ENCODE measurements around the gene ZFP36L2.

The ZFP36L2 gene

DNA sequence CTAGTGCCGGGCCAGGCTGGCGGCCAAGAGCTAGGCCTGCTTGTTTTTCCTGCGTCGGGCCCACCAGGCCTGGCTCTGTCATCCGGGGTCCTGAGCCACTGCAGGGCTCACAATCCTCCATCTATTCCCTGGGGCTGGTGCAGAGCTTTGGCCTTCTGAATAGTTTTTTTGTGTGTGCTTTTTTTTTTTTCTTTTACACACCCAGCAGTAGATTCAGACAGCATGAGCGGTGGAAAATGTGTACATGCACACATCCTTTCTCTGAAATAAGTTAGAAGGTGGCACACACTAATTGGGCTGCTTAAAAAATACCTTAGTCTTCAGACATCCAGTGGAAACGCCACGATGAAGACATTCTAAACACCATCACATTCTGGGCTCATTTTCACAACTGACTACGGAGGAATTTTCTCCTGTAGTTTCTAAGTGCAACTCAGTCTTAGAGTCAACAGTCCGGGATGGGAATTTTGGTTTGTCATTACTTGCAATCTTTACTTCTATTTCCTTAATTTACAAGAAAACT is 6.1 kb downstream of the ZFP36L2 start (continued):
- 0 out of 2 replicates have a peak, but pooled peaks have one; percentile 10 for TF ChIP-seq PBX3 (CRISPR knock-in tag; IDR thresholded peaks at IDR 0.05)
- TF ChIP-seq, protein P1, sequence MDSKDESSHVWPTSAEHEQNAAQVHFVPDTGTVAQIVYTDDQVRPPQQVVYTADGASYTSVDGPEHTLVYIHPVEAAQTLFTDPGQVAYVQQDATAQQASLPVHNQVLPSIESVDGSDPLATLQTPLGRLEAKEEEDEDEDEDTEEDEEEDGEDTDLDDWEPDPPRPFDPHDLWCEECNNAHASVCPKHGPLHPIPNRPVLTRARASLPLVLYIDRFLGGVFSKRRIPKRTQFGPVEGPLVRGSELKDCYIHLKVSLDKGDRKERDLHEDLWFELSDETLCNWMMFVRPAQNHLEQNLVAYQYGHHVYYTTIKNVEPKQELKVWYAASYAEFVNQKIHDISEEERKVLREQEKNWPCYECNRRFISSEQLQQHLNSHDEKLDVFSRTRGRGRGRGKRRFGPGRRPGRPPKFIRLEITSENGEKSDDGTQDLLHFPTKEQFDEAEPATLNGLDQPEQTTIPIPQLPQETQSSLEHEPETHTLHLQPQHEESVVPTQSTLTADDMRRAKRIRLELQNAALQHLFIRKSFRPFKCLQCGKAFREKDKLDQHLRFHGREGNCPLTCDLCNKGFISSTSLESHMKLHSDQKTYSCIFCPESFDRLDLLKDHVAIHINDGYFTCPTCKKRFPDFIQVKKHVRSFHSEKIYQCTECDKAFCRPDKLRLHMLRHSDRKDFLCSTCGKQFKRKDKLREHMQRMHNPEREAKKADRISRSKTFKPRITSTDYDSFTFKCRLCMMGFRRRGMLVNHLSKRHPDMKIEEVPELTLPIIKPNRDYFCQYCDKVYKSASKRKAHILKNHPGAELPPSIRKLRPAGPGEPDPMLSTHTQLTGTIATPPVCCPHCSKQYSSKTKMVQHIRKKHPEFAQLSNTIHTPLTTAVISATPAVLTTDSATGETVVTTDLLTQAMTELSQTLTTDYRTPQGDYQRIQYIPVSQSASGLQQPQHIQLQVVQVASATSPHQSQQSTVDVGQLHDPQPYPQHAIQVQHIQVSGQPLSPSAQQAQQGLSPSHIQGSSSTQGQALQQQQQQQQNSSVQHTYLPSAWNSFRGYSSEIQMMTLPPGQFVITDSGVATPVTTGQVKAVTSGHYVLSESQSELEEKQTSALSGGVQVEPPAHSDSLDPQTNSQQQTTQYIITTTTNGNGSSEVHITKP (tag by site-specific recombination; IDR thresholded peaks at IDR 0.05) = no peak
- TF ChIP-seq ZNF747 (tag by site-specific recombination; IDR thresholded peaks at IDR 0.05) = no peak
- TF ChIP-seq ZNF311 (tag by site-specific recombination; IDR thresholded peaks at IDR 0.05; ENCODE audit: borderline replicate concordance) = no peak
- TF ChIP-seq ZNF670 (tag by site-specific recombination; IDR thresholded peaks at IDR 0.05; ENCODE audit: low read depth) = no peak
- TF ChIP-seq, protein P2, sequence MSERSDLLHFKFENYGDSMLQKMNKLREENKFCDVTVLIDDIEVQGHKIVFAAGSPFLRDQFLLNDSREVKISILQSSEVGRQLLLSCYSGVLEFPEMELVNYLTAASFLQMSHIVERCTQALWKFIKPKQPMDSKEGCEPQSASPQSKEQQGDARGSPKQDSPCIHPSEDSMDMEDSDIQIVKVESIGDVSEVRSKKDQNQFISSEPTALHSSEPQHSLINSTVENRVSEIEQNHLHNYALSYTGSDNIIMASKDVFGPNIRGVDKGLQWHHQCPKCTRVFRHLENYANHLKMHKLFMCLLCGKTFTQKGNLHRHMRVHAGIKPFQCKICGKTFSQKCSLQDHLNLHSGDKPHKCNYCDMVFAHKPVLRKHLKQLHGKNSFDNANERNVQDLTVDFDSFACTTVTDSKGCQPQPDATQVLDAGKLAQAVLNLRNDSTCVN (tag by site-specific recombination; optimal IDR thresholded peaks at IDR 0.05) = no peak
- TF ChIP-seq ZFP69B (tag by site-specific recombination; IDR thresholded peaks at IDR 0.05) = peak; percentile 76; the same call in 1 of the 2 replicates
- no peak for TF ChIP-seq WT1 (tag by site-specific recombination; IDR thresholded peaks at IDR 0.05)
- TF ChIP-seq, protein P3, sequence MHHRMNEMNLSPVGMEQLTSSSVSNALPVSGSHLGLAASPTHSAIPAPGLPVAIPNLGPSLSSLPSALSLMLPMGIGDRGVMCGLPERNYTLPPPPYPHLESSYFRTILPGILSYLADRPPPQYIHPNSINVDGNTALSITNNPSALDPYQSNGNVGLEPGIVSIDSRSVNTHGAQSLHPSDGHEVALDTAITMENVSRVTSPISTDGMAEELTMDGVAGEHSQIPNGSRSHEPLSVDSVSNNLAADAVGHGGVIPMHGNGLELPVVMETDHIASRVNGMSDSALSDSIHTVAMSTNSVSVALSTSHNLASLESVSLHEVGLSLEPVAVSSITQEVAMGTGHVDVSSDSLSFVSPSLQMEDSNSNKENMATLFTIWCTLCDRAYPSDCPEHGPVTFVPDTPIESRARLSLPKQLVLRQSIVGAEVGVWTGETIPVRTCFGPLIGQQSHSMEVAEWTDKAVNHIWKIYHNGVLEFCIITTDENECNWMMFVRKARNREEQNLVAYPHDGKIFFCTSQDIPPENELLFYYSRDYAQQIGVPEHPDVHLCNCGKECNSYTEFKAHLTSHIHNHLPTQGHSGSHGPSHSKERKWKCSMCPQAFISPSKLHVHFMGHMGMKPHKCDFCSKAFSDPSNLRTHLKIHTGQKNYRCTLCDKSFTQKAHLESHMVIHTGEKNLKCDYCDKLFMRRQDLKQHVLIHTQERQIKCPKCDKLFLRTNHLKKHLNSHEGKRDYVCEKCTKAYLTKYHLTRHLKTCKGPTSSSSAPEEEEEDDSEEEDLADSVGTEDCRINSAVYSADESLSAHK (tag by site-specific recombination; IDR thresholded peaks at IDR 0.05) = no peak
- TF ChIP-seq, protein P4, sequence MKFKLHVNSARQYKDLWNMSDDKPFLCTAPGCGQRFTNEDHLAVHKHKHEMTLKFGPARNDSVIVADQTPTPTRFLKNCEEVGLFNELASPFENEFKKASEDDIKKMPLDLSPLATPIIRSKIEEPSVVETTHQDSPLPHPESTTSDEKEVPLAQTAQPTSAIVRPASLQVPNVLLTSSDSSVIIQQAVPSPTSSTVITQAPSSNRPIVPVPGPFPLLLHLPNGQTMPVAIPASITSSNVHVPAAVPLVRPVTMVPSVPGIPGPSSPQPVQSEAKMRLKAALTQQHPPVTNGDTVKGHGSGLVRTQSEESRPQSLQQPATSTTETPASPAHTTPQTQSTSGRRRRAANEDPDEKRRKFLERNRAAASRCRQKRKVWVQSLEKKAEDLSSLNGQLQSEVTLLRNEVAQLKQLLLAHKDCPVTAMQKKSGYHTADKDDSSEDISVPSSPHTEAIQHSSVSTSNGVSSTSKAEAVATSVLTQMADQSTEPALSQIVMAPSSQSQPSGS (tag by site-specific recombination; IDR thresholded peaks at IDR 0.05; ENCODE audit: low read depth) = no peak
- no peak for TF ChIP-seq ZNF274 (IDR thresholded peaks at IDR 0.05; ENCODE audit: low read length)
- TF ChIP-seq ZNF274 (tag by site-specific recombination; IDR thresholded peaks at IDR 0.05; ENCODE audit: borderline replicate concordance) = no peak
- TF ChIP-seq ZNF175 (tag by site-specific recombination; IDR thresholded peaks at IDR 0.05) = no peak
- TF ChIP-seq ZSCAN4 (tag by site-specific recombination; IDR thresholded peaks at IDR 0.05) = 0 out of 2 replicates have a peak, but pooled peaks have one; percentile 6
- TF ChIP-seq, protein P5, sequence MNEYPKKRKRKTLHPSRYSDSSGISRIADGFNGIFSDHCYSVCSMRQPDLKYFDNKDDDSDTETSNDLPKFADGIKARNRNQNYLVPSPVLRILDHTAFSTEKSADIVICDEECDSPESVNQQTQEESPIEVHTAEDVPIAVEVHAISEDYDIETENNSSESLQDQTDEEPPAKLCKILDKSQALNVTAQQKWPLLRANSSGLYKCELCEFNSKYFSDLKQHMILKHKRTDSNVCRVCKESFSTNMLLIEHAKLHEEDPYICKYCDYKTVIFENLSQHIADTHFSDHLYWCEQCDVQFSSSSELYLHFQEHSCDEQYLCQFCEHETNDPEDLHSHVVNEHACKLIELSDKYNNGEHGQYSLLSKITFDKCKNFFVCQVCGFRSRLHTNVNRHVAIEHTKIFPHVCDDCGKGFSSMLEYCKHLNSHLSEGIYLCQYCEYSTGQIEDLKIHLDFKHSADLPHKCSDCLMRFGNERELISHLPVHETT (tag by site-specific recombination; IDR thresholded peaks at IDR 0.05) = no peak
- TF ChIP-seq, protein P6, sequence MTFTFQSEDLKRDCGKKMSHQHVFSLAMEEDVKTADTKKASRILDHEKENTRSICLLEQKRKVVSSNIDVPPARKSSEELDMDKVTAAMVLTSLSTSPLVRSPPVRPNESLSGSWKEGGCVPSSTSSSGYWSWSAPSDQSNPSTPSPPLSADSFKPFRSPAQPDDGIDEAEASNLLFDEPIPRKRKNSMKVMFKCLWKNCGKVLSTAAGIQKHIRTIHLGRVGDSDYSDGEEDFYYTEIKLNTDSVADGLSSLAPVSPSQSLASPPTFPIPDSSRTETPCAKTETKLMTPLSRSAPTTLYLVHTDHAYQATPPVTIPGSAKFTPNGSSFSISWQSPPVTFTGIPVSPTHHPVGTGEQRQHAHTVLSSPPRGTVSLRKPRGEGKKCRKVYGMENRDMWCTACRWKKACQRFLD (tag by site-specific recombination; IDR thresholded peaks at IDR 0.05) = no peak
- TF ChIP-seq ZBTB6 (tag by site-specific recombination; IDR thresholded peaks at IDR 0.05) = peak; percentile 89; the same call in 1 of the 2 replicates
- no peak for TF ChIP-seq SCRT2 (tag by site-specific recombination; IDR thresholded peaks at IDR 0.05)
- TF ChIP-seq ZSCAN18 (tag by site-specific recombination; IDR thresholded peaks at IDR 0.05) = no peak
- TF ChIP-seq ZNF664 (tag by site-specific recombination; IDR thresholded peaks at IDR 0.05) = no peak
- TF ChIP-seq, protein P7, sequence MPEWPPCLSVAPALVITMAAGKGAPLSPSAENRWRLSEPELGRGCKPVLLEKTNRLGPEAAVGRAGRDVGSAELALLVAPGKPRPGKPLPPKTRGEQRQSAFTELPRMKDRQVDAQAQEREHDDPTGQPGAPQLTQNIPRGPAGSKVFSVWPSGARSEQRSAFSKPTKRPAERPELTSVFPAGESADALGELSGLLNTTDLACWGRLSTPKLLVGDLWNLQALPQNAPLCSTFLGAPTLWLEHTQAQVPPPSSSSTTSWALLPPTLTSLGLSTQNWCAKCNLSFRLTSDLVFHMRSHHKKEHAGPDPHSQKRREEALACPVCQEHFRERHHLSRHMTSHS (tag by site-specific recombination; IDR thresholded peaks at IDR 0.05) = no peak
